ENCODE data around the gene SIGLEC10. TPM values are rescaled to one million over a fixed set of nuclear protein-coding genes. Genes with fewer than 3 reads are reported as not detected.
A peak's percentile ranks its signal among the peaks of the same experiment; 100 is the strongest.

SIGLEC10 gene
- polyA plus RNA-seq, 1 experiment: not detected

GRCh38 chr19:51367255-51367564 lies 50.2 kb downstream of the SIGLEC10 start:
- CTCF ChIA-PET: interaction anchor here (1.0 to 1.3 kb wide), 2 partner anchors 21 to 75 kb away, joined by 3 to 4 read pairs; partner anchors contain the start of gene LIM2
- peak overlapping the region; percentile 93 for H3K4me3 ChIP-seq (ENCODE audit: low read depth, low read length)
- DNase-seq (ENCODE audit: low read depth): no peak
- POLR2A ChIA-PET: interaction anchor here (0.6 to 1.5 kb wide), 3 partner anchors 8 to 562 kb away, joined by 4 to 12 read pairs (median 5); no protein-coding TSS in a partner anchor
- H3K27me3 ChIP-seq (ENCODE audit: control insufficient read depth, insufficient read depth, low read length): no peaks in the 10 kb centered on the region
- H3K36me3 ChIP-seq (ENCODE audit: control insufficient read depth, insufficient read depth, low read length): no peaks in the 10 kb centered on the region
- TF ChIP-seq, protein P1, sequence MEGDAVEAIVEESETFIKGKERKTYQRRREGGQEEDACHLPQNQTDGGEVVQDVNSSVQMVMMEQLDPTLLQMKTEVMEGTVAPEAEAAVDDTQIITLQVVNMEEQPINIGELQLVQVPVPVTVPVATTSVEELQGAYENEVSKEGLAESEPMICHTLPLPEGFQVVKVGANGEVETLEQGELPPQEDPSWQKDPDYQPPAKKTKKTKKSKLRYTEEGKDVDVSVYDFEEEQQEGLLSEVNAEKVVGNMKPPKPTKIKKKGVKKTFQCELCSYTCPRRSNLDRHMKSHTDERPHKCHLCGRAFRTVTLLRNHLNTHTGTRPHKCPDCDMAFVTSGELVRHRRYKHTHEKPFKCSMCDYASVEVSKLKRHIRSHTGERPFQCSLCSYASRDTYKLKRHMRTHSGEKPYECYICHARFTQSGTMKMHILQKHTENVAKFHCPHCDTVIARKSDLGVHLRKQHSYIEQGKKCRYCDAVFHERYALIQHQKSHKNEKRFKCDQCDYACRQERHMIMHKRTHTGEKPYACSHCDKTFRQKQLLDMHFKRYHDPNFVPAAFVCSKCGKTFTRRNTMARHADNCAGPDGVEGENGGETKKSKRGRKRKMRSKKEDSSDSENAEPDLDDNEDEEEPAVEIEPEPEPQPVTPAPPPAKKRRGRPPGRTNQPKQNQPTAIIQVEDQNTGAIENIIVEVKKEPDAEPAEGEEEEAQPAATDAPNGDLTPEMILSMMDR (IDR thresholded peaks at IDR 0.05; ENCODE audit: insufficient read depth, low read depth, low read length): no peak

GRCh38 chr19:51366389-51367254 lies 50.8 kb downstream of the SIGLEC10 start:
- peak; percentile 82 for DNase-seq (ENCODE audit: low read depth)
- POLR2A ChIA-PET: interaction anchor here (0.6 to 1.5 kb wide), 3 partner anchors 7 to 27 kb away, joined by 3 to 12 read pairs (median 5); no protein-coding TSS in a partner anchor
- TF ChIP-seq, protein P1 (IDR thresholded peaks at IDR 0.05; ENCODE audit: insufficient read depth, low read depth, low read length): no peak
- H3K27me3 ChIP-seq (ENCODE audit: control insufficient read depth, insufficient read depth, low read length): no peaks in the 10 kb centered on the region
- CTCF ChIA-PET: interaction anchor here (1.0 to 1.1 kb wide), 2 partner anchors 17 to 26 kb away, joined by 3 read pairs; no protein-coding TSS in a partner anchor
- no peaks in the 10 kb centered on the region for H3K36me3 ChIP-seq (ENCODE audit: control insufficient read depth, insufficient read depth, low read length)
- peak overlapping the region; percentile 93 for H3K4me3 ChIP-seq (ENCODE audit: low read depth, low read length)

DNA sequence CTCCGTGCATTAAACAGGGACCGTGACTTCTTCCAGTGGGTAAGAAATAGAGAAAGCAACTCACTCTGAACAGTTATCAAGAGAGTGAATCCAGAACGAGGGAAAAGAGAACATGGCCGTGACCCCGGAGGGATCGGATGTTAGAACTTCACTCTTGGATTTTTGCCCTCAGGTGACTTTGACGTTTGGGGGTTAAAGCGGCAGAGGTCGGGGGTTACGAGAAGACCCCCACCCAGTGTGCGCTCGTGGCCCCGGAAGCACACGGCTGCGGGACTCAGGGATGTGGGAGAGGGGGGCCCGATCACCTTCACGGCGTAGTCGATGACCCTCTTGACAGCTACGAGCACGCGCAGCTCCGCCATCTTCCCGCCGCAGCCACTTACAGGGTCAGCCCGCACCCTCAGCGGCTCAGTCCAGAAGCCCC lies 51.5 kb downstream of the SIGLEC10 start, which contains the start of gene ETFB:
ETFB (minus strand) TSS at position 424 of the 424 bp plus-strand sequence; CDS start at position 362, 62 bp downstream.
- no peaks in the 10 kb centered on the region for H3K36me3 ChIP-seq (ENCODE audit: control insufficient read depth, insufficient read depth, low read length)
- no peak for DNase-seq (ENCODE audit: low read depth)
- H3K27me3 ChIP-seq (ENCODE audit: control insufficient read depth, insufficient read depth, low read length): no peaks in the 10 kb centered on the region
- ChIA-PET POLR2A (interaction anchor here (0.6 kb wide), 1 partner anchor 26 kb away, joined by 3 read pairs; no protein-coding TSS in a partner anchor), CTCF (interaction anchor here (1.0 to 1.1 kb wide), 3 partner anchors 16 to 27 kb away, joined by 3 to 4 read pairs (median 3); no protein-coding TSS in a partner anchor)
- TF ChIP-seq, protein P1 (IDR thresholded peaks at IDR 0.05; ENCODE audit: insufficient read depth, low read depth, low read length): no peak
- H3K4me3 ChIP-seq (ENCODE audit: low read depth, low read length): peak within 1 kb of the TSS; percentile 93

DNA sequence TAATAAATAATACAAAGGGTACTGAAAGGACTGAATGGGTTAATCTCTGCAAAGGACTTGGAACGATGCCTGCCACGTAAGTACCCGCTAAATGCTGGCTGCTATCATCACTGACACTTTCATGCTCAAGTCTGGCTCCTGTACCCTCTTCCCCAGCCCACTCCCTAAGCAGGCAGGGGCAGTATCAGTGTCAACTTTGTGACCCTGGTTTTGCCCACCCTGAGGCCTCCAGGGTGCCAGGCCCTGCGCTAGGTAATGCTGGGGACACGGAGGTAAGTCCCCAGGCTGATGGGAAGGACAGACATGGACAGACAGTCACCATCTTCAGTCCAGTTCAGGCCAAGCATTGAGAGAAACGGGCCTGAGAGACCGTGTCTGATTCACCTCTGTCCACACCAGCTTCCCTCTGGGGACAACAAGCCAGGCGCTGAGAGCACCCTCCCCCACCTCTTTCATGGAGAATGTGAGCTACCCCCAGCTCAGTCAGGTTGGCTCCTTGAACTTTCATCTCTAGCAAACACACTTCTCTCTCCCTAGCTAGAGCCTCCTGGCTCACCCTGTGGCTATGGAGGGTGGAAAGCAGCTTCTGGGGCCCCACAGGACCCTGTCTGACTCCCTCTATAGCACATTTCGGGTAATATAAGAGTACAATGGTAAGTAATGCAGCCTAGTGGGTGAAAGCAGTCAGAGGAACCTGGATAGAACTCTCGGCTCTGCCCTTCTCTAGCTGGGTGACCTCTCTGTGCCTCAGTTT lies 52.1 kb downstream of the SIGLEC10 start:
- Histone ChIP-seq H3K27me3 (ENCODE audit: control insufficient read depth, insufficient read depth, low read length) (no peaks in the 10 kb centered on the region), H3K4me3 (ENCODE audit: low read depth, low read length) (peak overlapping the region; percentile 93), H3K36me3 (ENCODE audit: control insufficient read depth, insufficient read depth, low read length) (no peaks in the 10 kb centered on the region)
- TF ChIP-seq, protein P1 (IDR thresholded peaks at IDR 0.05; ENCODE audit: insufficient read depth, low read depth, low read length): 0 out of 2 replicates have a peak, but pooled peaks have one; percentile 16
- CTCF ChIA-PET: interaction anchor here (1.0 to 1.4 kb wide), 4 partner anchors 15 to 29 kb away, joined by 3 to 4 read pairs (median 3); no protein-coding TSS in a partner anchor
- POLR2A ChIA-PET: interaction anchor here (0.6 kb wide), 1 partner anchor 26 kb away, joined by 3 read pairs; no protein-coding TSS in a partner anchor
- DNase-seq (ENCODE audit: low read depth): no peak
